NCI-H2171 treated with DMSO at 0.1 percent for 48 hours (cell line): ENCODE data around the gene CPNE4.
A peak's percentile ranks its signal among the peaks of the same experiment; 100 is the strongest.
"Not testable (repeated sequence)": the region's sequence is repeated elsewhere in the genome, so short reads cannot be mapped to it uniquely, and the experiment has no call there.

Source experiments
- DNase-seq: peaks from one replicate; lab custom pipeline; 2025; lab: John Stamatoyannopoulos, UW

The CPNE4 gene

DNA sequence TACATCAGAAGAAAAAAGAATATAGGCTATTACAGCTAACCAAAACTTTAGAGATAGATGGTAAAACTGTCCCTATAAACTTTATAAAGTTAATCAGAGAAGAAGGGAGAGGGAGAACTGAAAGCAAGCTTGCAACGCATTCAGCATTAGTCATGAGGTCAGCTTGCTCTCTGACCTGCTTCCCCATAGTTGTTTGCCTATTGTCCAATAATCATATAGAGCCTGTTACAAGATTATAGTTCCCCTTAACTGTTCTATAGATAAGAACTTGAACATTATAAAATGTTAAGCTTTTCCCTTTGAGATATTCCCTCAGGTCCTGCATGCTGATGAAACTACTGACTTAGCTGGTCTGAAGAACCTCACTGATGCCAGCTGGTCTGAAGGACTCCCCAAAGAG, 74.5 kb downstream of the CPNE4 start:
- DNase-seq: no peak

DNA sequence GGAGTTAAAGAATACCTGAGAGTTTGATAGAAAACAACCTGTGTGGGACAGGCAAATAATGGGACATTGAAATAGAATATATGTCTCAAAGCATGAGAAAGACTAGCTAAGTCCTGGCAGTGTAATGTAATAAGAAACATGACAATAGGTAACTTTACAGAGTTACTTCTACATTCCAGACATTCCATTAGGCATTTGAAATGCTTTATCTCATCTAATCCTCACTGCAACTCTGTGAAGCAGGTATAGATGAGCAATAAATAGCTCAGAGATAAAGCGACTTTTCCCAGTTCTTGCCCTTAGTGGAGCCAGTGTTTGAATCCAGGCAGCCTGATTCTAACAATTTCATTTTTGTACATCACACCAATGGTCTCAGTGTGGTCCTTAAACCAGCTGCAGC, 76.8 kb downstream of the CPNE4 start:
- DNase-seq: no peak

GRCh38 chr3:131957511-131957910, 77.3 kb downstream of the CPNE4 start:
- DNase-seq: no peak

GRCh38 chr3:131948806-131949205, 86.0 kb downstream of the CPNE4 start:
- DNase-seq: no peak

- no peak for DNase-seq
Observed at GRCh38 chr3:131944676-131945075, 90.1 kb downstream of the CPNE4 start.

DNA sequence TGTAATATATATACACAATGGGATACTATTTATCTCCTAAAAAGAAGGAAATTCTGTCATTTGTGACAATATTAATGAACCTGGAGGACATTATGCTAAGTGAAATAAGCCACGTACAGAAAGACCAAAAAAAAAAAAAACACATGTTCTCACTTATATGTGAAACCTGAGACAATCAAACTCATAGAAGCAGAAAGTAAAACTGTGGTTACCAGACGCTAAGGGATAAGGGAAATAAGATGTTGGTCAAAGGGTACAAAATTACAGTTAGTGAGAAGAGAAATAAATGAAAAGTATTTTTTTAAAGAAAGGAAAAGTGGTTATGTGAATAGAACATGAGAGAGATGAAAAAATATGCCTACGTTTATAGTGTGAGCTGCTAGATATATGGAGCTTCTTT, 101.1 kb downstream of the CPNE4 start:
- peak; percentile 28 for DNase-seq

DNA sequence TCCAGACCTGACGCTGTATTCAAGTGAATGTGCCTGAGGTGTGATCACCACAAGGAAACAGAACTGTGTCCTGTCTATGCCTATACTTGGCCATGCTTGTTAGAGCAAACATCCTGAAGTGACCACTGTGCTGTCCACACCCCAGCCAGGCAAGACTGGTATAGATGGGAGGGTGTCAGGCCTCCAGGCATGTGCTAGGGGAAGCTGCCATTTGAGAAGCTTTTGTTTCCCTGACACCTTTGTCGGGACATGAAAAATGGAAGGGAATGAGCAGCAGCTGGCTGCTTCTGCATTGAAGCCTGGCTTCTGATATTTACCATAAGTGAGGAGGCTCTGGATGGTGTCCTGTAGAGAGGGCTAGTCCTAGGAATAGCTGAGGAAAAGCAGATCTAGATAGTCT, 106.2 kb downstream of the CPNE4 start:
- DNase-seq: no peak

- DNase-seq: no peak
Observed at GRCh38 chr3:131925571-131925970, 109.2 kb downstream of the CPNE4 start.

DNA sequence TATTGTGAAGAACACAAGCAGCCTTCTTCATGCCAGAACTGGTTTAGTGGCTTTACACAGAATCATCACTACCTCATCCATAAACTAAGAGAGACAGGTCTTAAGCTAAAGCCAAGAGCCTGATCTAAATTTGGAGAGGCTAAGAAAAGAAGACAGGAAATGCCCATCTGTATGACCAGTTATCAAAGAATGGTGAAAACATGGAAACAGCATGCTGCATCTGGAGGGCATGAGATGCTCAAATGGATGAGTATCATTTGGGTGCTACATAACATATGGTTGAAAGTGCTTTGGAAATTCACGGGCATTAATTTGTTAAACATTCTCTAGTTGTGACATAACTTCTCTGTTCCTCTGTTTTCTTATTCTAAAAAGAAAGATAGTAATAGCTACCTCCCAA, 112.5 kb downstream of the CPNE4 start:
- DNase-seq: no peak

GRCh38 chr3:131917006-131917405, 117.8 kb downstream of the CPNE4 start:
- no peak for DNase-seq

DNA sequence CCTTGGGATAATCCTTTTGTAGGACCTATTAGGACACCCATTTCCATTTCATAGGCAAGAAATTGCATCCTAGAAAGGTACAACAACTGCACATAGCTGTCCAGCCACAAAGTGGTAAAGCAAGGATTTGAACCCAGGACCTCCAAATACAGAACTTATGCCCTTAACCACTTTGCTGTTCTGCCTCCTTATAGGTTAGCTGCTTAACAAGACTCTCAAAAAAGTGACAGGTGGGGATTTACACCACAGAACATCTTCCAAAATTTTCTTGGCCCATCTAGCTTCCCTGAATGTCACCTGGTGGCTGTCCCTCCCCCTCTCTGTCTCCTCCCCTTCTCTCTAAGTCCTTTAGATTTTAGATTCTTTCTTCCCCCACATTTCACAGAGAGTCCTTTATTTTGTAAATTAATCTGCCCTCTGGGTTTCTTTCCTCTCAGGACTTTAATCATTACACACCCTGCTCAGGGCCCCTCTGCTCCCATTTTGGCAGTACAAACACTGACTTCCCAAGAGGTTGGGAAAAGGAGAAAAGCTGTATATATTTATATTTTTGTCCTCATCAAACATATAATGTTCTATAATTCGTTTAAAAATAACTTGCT, 120.6 kb downstream of the CPNE4 start:
- no peak for DNase-seq

DNA sequence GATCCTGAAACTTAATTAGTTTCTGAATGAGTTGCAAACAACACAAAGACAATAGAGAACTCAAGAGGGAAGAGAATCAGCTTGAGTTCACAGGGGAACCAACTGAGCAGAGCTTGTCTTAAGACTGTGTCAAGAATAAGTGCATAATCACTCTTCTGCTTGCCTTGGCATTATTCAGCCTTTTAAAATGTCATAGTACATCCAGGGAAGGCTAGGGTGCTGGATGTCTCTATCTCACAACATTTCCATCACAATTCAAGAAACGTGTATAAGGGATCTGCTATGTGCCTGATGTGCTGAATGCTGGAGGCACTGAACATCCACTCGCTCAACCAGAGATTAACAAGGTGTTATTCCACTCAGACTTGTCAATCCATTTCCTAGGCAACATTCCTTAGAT, 122.6 kb downstream of the CPNE4 start:
- no peak for DNase-seq

- no peak for DNase-seq
Observed at GRCh38 chr3:131907796-131908195, 127.0 kb downstream of the CPNE4 start.

- no peak for DNase-seq
Observed at GRCh38 chr3:131903988-131904415, 130.8 kb downstream of the CPNE4 start.

- DNase-seq: no peak
Observed at GRCh38 chr3:131901686-131902085, 133.1 kb downstream of the CPNE4 start.

- no peak for DNase-seq
Observed at GRCh38 chr3:131900891-131901290, 133.9 kb downstream of the CPNE4 start.

DNA sequence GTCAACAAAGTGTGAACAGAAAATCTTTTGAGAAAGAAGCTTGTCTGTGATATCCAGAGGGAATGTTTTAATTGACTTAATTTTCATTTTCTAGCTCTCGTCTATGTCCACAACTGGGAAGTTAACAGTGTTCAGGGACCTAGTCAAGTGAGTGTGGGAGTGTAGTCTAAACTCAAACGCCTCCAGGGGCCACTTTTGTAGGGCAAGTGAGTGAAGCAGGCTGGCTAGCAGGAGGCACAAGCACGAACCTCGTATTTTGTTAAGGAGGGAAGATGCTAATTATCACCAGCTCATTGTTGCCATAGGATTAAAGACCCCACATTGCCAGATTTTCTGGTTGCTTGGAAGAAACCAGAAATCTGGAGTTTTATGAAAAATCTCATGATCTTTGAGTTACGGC, 135.8 kb downstream of the CPNE4 start:
- DNase-seq: no peak

- DNase-seq: no peak
Observed at GRCh38 chr3:131898346-131898745, 136.5 kb downstream of the CPNE4 start.

- no peak for DNase-seq
Observed at GRCh38 chr3:131896285-131896684, 138.5 kb downstream of the CPNE4 start.

DNA sequence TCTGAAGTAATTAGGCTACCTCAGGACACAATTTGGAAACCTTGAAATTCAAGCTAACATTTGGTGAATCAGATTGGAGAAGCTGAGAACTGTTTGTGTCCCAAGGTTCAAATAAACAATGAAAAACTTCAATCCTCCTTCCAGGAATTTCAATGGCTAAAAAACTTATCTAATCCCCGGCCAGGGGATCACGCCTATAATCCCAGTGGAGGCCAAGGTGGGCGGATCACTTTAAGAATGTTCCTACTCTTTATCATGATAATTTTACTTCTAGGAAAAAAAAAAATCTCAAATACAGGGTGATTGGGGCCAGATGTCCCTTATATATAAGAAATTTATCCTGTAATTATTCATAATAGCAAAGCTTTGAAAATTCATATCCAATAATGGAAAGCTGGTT, 139.0 kb downstream of the CPNE4 start:
- DNase-seq: no peak

DNA sequence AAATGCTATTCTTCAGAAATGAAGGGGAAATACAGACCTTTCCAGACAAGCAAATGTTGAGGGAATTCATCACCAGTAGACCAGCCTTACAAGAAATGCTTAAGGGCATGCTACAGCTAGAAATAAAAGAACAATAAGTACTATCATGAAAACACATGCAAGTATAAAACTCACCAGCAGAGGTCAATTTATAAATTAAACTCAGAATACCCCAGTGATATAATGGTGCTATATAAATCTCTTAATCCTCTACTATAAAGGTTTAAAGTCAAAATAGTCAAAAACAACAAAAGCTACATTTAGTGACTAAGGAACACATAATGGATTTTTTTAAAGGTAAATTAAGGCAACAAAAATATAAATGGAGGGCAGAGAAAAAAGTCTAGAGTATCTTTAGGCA, 142.5 kb downstream of the CPNE4 start:
- DNase-seq: no peak

DNA sequence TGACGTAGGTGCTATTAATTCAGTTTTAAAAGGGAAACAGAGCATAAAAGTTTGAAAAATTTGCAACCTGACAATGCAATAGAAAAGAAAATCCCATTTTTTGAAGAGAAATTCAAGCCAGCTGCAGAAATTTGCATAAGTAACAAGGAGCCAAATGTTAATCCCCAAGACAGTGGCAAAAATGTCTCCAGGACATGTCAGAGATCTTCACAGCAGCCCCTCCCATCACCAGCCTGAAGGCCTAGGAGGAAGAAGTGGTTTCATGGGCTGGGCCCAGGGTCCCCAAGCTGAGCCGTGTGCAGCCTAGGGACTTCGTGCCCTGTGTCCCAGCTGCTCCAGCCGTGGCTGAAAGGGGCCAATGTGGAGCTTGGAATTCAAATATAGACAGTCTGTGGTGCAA, 148.9 kb downstream of the CPNE4 start:
- not testable (repeated sequence) for DNase-seq

- DNase-seq: no peak
Observed at GRCh38 chr3:131883711-131884407, 151.0 kb downstream of the CPNE4 start.

GRCh38 chr3:131883086-131883485, 151.7 kb downstream of the CPNE4 start:
- DNase-seq: no peak
